Measurements from ENCODE around the gene SERTAD1. TPM values are rescaled to one million over a fixed set of nuclear protein-coding genes. Genes with fewer than 3 reads are reported as not detected.

The SERTAD1 gene
- total RNA-seq, 2 donors from 2014 or later = 18.1 to 19.4 TPM

- H3K4me3 Mint-ChIP-seq = no peak overlapping the region
- peak overlapping the region; percentile 98 for H3K27ac Mint-ChIP-seq
- no peaks in the 10 kb centered on the region for H3K9me3 ChIP-seq (ENCODE audit: control insufficient read depth, low read length, poor library complexity, severe bottlenecking)
- H3K27me3 Mint-ChIP-seq = no peaks in the 10 kb centered on the region
- peaks cover 2% of the 10 kb centered on the region for H3K36me3 Mint-ChIP-seq (ENCODE audit: low read depth)
- H3K4me1 Mint-ChIP-seq = peaks cover 11% of the 10 kb centered on the region
- ATAC-seq (no peak), DNase-seq (no peak)
These were observed 1.9 kb downstream of the SERTAD1 start for GRCh38 chr19:40423938-40424337.

GRCh38 chr19:40422748-40423566 lies 2.8 kb downstream of the SERTAD1 start:
- Mint-ChIP-seq H3K36me3 (ENCODE audit: low read depth) (peaks cover 2% of the 10 kb centered on the region), H3K4me3 (no peak overlapping the region), H3K4me1 (peaks cover 16% of the 10 kb centered on the region), H3K27me3 (no peaks in the 10 kb centered on the region), H3K27ac (peak overlapping the region; percentile 90)
- H3K9me3 ChIP-seq (ENCODE audit: control insufficient read depth, low read length, poor library complexity, severe bottlenecking) = no peaks in the 10 kb centered on the region
- no peak for ATAC-seq
- DNase-seq = no peak

- H3K36me3 Mint-ChIP-seq (ENCODE audit: low read depth) = peaks cover 2% of the 10 kb centered on the region
- peaks cover 22% of the 10 kb centered on the region for H3K4me1 Mint-ChIP-seq
- no peak for ATAC-seq
- H3K27me3 Mint-ChIP-seq = no peaks in the 10 kb centered on the region
- H3K4me3 Mint-ChIP-seq = peak overlapping the region; percentile 19
- H3K9me3 ChIP-seq (ENCODE audit: control insufficient read depth, low read length, poor library complexity, severe bottlenecking) = no peaks in the 10 kb centered on the region
- DNase-seq = no peak
- H3K27ac Mint-ChIP-seq = peak overlapping the region; percentile 90
These were observed 3.6 kb downstream of the SERTAD1 start for GRCh38 chr19:40421993-40422747.

GRCh38 chr19:40420766-40421765 lies 4.7 kb downstream of the SERTAD1 start:
- Mint-ChIP-seq H3K27ac (peak overlapping the region; percentile 90), H3K36me3 (ENCODE audit: low read depth) (peaks cover 5% of the 10 kb centered on the region), H3K4me3 (peak overlapping the region; percentile 88), H3K27me3 (no peaks in the 10 kb centered on the region), H3K4me1 (peaks cover 27% of the 10 kb centered on the region)
- no peaks in the 10 kb centered on the region for H3K9me3 ChIP-seq (ENCODE audit: control insufficient read depth, low read length, poor library complexity, severe bottlenecking)
- DNase-seq (peak; percentile 64 to 67 (median 64)), ATAC-seq (peak; percentile 51)

- H3K27ac Mint-ChIP-seq = peak overlapping the region; percentile 90
- no peaks in the 10 kb centered on the region for H3K27me3 Mint-ChIP-seq
- peaks cover 27% of the 10 kb centered on the region for H3K4me1 Mint-ChIP-seq
- no peaks in the 10 kb centered on the region for H3K9me3 ChIP-seq (ENCODE audit: control insufficient read depth, low read length, poor library complexity, severe bottlenecking)
- DNase-seq = no peak
- peak; percentile 3 for ATAC-seq
- H3K4me3 Mint-ChIP-seq = peak overlapping the region; percentile 88
- H3K36me3 Mint-ChIP-seq (ENCODE audit: low read depth) = peaks cover 5% of the 10 kb centered on the region
These were observed 5.4 kb downstream of the SERTAD1 start for GRCh38 chr19:40420451-40420765.

GRCh38 chr19:40419780-40420179 lies 6.0 kb downstream of the SERTAD1 start:
- no peak overlapping the region for H3K27ac Mint-ChIP-seq
- no peaks in the 10 kb centered on the region for H3K27me3 Mint-ChIP-seq
- ATAC-seq (no peak), DNase-seq (no peak)
- peak overlapping the region; percentile 88 for H3K4me3 Mint-ChIP-seq
- H3K9me3 ChIP-seq (ENCODE audit: control insufficient read depth, low read length, poor library complexity, severe bottlenecking) = no peaks in the 10 kb centered on the region
- peaks cover 25% of the 10 kb centered on the region for H3K4me1 Mint-ChIP-seq
- peaks cover 5% of the 10 kb centered on the region for H3K36me3 Mint-ChIP-seq (ENCODE audit: low read depth)

GRCh38 chr19:40419066-40419612 lies 6.7 kb downstream of the SERTAD1 start:
- H3K9me3 ChIP-seq (ENCODE audit: control insufficient read depth, low read length, poor library complexity, severe bottlenecking) = no peaks in the 10 kb centered on the region
- H3K27ac Mint-ChIP-seq = no peak overlapping the region
- peaks cover 2% of the 10 kb centered on the region for H3K36me3 Mint-ChIP-seq (ENCODE audit: low read depth)
- H3K4me1 Mint-ChIP-seq = peaks cover 20% of the 10 kb centered on the region
- H3K4me3 Mint-ChIP-seq = peak overlapping the region; percentile 88
- no peak for ATAC-seq
- DNase-seq = no peak
- H3K27me3 Mint-ChIP-seq = no peaks in the 10 kb centered on the region

GRCh38 chr19:40418040-40418439 lies 7.8 kb downstream of the SERTAD1 start:
- Mint-ChIP-seq H3K27me3 (no peaks in the 10 kb centered on the region), H3K4me3 (peak overlapping the region; percentile 25), H3K27ac (no peak overlapping the region), H3K4me1 (peaks cover 21% of the 10 kb centered on the region), H3K36me3 (ENCODE audit: low read depth) (peaks cover 2% of the 10 kb centered on the region)
- DNase-seq (no peak), ATAC-seq (no peak)
- no peaks in the 10 kb centered on the region for H3K9me3 ChIP-seq (ENCODE audit: control insufficient read depth, low read length, poor library complexity, severe bottlenecking)

- H3K4me3 Mint-ChIP-seq = no peak overlapping the region
These were observed 8.2 kb downstream of the SERTAD1 start for GRCh38 chr19:40417643-40417981.

GRCh38 chr19:40416918-40417642 lies 8.7 kb downstream of the SERTAD1 start:
- H3K4me1 Mint-ChIP-seq = peaks cover 21% of the 10 kb centered on the region
- no peaks in the 10 kb centered on the region for H3K9me3 ChIP-seq (ENCODE audit: control insufficient read depth, low read length, poor library complexity, severe bottlenecking)
- peak overlapping the region; percentile 81 for H3K27ac Mint-ChIP-seq
- H3K27me3 Mint-ChIP-seq = peaks cover under 1% of the 10 kb centered on the region
- DNase-seq (no peak), ATAC-seq (no peak)
- H3K4me3 Mint-ChIP-seq = peak overlapping the region; percentile 62
- peaks cover 2% of the 10 kb centered on the region for H3K36me3 Mint-ChIP-seq (ENCODE audit: low read depth)

More at GRCh38 chr19:40417643-40417981, 8.2 kb downstream of the SERTAD1 start:
- Mint-ChIP-seq H3K36me3 (ENCODE audit: low read depth) (peaks cover 2% of the 10 kb centered on the region), H3K27me3 (no peaks in the 10 kb centered on the region), H3K27ac (peak overlapping the region; percentile 81), H3K4me1 (peaks cover 21% of the 10 kb centered on the region)
- ATAC-seq (no peak), DNase-seq (no peak)
- H3K9me3 ChIP-seq (ENCODE audit: control insufficient read depth, low read length, poor library complexity, severe bottlenecking) = no peaks in the 10 kb centered on the region

- H3K4me3 Mint-ChIP-seq = no peak overlapping the region
- H3K4me1 Mint-ChIP-seq = peaks cover 21% of the 10 kb centered on the region
- H3K9me3 ChIP-seq (ENCODE audit: control insufficient read depth, low read length, poor library complexity, severe bottlenecking) = no peaks in the 10 kb centered on the region
- peaks cover 2% of the 10 kb centered on the region for H3K36me3 Mint-ChIP-seq (ENCODE audit: low read depth)
- peaks cover 4% of the 10 kb centered on the region for H3K27me3 Mint-ChIP-seq
- ATAC-seq (no peak), DNase-seq (no peak)
- H3K27ac Mint-ChIP-seq = no peak overlapping the region
These were observed 10.0 kb downstream of the SERTAD1 start for GRCh38 chr19:40415768-40416167.
